Esophagus muscularis mucosa (tissue), 4 donors: Measurements from ENCODE around the gene HSD17B3.

ENCODE experiments used
- CTCF ChIP-seq, 3 experiments: fragments of 200-600 bp in 2 of 3; fragments of 450-650 bp in 1 of 3; sonication (generic) in 2 of 3; IDR thresholded peaks; one replicate each; pipeline ENCODE4 v1.5.1; 2017 to 2019; ENCODE audit warnings: antibody characterized with exemption in 3 of 3, mild to moderate bottlenecking in 2 of 3, moderate library complexity in 1 of 3
- EP300 ChIP-seq: sonication (generic); formaldehyde crosslinking; IDR thresholded peaks from one replicate; pipeline ENCODE4 v1.6.1; 2017; ENCODE audit warnings: antibody characterized with exemption
- POLR2A ChIP-seq: fragments of 450-650 bp; IDR thresholded peaks from one replicate; pipeline ENCODE4 v1.6.1; 2017; ENCODE audit warnings: antibody characterized with exemption, moderate library complexity, mild to moderate bottlenecking, low read depth

DNA sequence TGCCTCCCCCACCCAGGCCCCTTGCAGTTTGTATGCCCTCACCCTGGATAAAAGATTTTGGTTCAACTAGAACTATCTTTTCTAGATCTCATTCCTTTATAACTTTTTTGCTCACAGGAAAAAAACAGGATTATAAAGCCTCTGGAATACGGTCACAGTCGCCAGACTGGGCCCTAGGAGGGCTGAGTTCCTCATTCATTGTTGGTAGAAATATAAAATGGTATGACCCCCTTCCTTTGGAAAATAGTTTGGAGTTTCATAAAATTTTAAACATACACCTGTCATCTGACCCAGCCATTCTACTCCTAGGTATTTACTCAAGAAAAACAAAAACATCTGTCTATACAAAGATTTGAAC, 82.1 kb downstream of the HSD17B3 start:
- no peak for TF ChIP-seq CTCF (IDR thresholded peaks at IDR 0.05)
- no peak for TF ChIP-seq POLR2A
- no peak for TF ChIP-seq EP300
